Stimulated activated CD4-positive, alpha-beta T cell treated with anti-CD3 and anti-CD28 coated beads, Interleukin-4, amount 100 ng/mL, for 1 hour (primary cell): Measurements from ENCODE around the gene DIP2C.
"Not testable (repeated sequence)": the region's sequence is repeated elsewhere in the genome, so short reads cannot be mapped to it uniquely, and the experiment has no call there.

Experiments used
- DNase-seq: peaks from one replicate; pipeline ENCODE4 v3.0.0-alpha.2; 2020

The DIP2C gene

GRCh38 chr10:310371-310770, 379.1 kb downstream of the DIP2C start:
- DNase-seq = no peak

GRCh38 chr10:308572-309085, 380.8 kb downstream of the DIP2C start:
- DNase-seq = no peak

- no peak for DNase-seq
Observed at GRCh38 chr10:308101-308500, 381.4 kb downstream of the DIP2C start.

- no peak for DNase-seq
Observed at GRCh38 chr10:307659-308058, 381.8 kb downstream of the DIP2C start.

GRCh38 chr10:306675-307185, 382.7 kb downstream of the DIP2C start:
- DNase-seq = no peak

GRCh38 chr10:306007-306674, 383.3 kb downstream of the DIP2C start:
- DNase-seq = no peak

- DNase-seq = no peak
Observed at GRCh38 chr10:305034-305433, 384.4 kb downstream of the DIP2C start.

- DNase-seq = no peak
Observed at GRCh38 chr10:301536-301935, 387.9 kb downstream of the DIP2C start.

- not testable (repeated sequence) for DNase-seq
Observed at GRCh38 chr10:300580-300979, 388.9 kb downstream of the DIP2C start.

GRCh38 chr10:299969-300368, 389.5 kb downstream of the DIP2C start:
- DNase-seq = no peak

GRCh38 chr10:299512-299911, 390.0 kb downstream of the DIP2C start:
- no peak for DNase-seq

- DNase-seq = no peak
Observed at GRCh38 chr10:298033-298432, 391.4 kb downstream of the DIP2C start.

GRCh38 chr10:297567-297966, 391.9 kb downstream of the DIP2C start:
- DNase-seq = no peak

- no peak for DNase-seq
Observed at GRCh38 chr10:293636-294035, 395.8 kb downstream of the DIP2C start.

- no peak for DNase-seq
Observed at GRCh38 chr10:290026-290725, 399.3 kb downstream of the DIP2C start.

GRCh38 chr10:289581-289980, 399.9 kb downstream of the DIP2C start:
- no peak for DNase-seq

GRCh38 chr10:288316-289200, 400.9 kb downstream of the DIP2C start:
- DNase-seq = no peak

GRCh38 chr10:287814-288213, 401.7 kb downstream of the DIP2C start:
- no peak for DNase-seq

GRCh38 chr10:287026-287709, 402.3 kb downstream of the DIP2C start:
- DNase-seq = no peak

- DNase-seq = no peak
Observed at GRCh38 chr10:285216-285615, 404.3 kb downstream of the DIP2C start.

GRCh38 chr10:283916-284356, 405.5 kb downstream of the DIP2C start:
- peak; percentile 10 for DNase-seq

- no peak for DNase-seq
Observed at GRCh38 chr10:283140-283479, 406.4 kb downstream of the DIP2C start.
